ENCODE data around the gene ARID3C.

- TF ChIP-seq SP1 (IDR thresholded peaks at IDR 0.05) (no peak), PKNOX1 (IDR thresholded peaks at IDR 0.05) (no peak), TARDBP (IDR thresholded peaks at IDR 0.05) (no peak), FOXA1 (IDR thresholded peaks at IDR 0.05) (no peak), ELF4 (IDR thresholded peaks at IDR 0.05) (no peak), FOXM1 (IDR thresholded peaks at IDR 0.05; ENCODE audit: borderline replicate concordance) (no peak), L3MBTL2 (conservative IDR thresholded peaks at IDR 0.05) (no peak), HDGF (IDR thresholded peaks at IDR 0.05; ENCODE audit: borderline replicate concordance) (no peak), BHLHE40 (IDR thresholded peaks at IDR 0.05; ENCODE audit: borderline replicate concordance) (no peak), NFRKB (IDR thresholded peaks at IDR 0.05) (no peak)
Observed at GRCh38 chr9:34662526-34663302, 33.8 kb upstream of the ARID3C start, which contains the start of gene CCL27.

Data from HEK293T (cell line).